Hematopoietic multipotent progenitor cell (in vitro differentiated cells): ENCODE measurements around the gene SRSF1. TPM values are rescaled to one million over a fixed set of nuclear protein-coding genes. Genes with fewer than 3 reads are reported as not detected.
"Not testable (repeated sequence)": the region's sequence is repeated elsewhere in the genome, so short reads cannot be mapped to it uniquely, and the experiment has no call there.

Experiments
- DNase-seq, 3 donors: peaks; one replicate each; pipeline ENCODE4 v3.0.0-alpha.2; 2011 to 2015; ENCODE audit warnings: low read depth in 2 of 3, low spot score in 2 of 3
- total RNA-seq: library from RNA; depleted of rRNA; stranded (reverse); fragments of >200 nt; gene quantifications from one replicate; pipeline ENCODE4 v1.2.3, GENCODE V29; 2012

Gene SRSF1, protein sequence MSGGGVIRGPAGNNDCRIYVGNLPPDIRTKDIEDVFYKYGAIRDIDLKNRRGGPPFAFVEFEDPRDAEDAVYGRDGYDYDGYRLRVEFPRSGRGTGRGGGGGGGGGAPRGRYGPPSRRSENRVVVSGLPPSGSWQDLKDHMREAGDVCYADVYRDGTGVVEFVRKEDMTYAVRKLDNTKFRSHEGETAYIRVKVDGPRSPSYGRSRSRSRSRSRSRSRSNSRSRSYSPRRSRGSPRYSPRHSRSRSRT
- total RNA-seq, result 316 TPM

DNA sequence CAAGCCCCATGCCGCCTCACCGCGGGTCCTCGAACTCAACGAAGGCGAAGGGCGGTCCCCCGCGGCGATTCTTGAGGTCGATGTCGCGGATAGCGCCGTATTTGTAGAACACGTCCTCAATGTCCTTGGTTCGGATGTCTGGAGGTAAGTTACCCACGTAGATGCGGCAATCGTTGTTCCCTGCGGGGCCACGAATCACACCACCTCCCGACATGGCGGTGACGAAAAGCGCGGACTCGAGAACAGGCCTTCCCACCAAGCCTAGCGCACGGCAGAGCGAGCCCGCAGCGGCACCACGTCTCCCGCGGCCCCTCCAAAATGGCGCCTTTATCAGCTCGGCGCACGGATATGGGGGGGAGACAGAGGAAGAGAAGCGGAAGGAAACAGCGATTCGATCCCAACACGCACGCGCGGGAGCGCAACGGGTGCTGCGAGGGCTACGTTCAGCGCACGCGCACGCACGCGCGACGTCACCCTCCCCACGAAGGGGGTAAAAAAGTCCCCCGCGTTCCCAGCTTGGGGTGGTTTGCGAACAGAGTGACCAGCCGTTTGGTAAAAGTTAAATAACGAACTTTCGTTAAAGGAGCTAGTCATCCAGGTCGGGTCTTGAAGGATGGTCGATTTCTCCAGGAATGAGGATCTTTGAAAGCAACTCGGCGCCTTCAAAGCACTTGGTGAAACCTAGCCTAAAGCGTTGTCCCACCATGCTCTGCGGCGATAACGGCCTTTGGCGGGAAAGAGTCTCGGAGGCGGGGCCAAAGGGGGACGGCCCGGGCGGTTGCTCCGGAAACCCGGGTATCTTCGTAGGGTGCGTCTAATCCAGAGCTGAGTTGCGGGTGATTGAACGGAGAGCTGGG, at the start of gene SRSF1:
SRSF1 (minus strand) TSS at position 323 of the 857 bp plus-strand sequence; CDS start at position 214, 109 bp downstream.
- DNase-seq, result peak; percentile 99

DNA sequence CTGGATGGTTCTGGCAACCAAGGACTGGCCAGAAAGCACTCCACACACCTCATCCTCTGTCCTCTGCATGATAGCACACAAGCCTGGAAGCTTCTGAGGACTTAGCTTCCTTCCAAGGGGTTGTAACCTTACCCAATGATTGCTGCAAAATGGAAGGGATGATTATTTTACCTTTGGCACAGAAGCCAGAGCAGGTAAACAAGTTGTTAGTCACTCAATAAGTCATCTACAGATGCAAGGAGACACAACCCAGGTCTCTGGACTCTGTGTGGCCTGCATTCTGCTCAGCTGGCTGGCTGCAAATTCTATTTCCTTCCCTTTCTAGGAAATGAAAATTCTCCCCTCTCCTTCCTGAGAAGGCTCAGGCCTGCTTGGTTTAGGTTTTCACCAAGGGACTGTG, 49.4 kb upstream of the SRSF1 start:
- no peak for DNase-seq

DNA sequence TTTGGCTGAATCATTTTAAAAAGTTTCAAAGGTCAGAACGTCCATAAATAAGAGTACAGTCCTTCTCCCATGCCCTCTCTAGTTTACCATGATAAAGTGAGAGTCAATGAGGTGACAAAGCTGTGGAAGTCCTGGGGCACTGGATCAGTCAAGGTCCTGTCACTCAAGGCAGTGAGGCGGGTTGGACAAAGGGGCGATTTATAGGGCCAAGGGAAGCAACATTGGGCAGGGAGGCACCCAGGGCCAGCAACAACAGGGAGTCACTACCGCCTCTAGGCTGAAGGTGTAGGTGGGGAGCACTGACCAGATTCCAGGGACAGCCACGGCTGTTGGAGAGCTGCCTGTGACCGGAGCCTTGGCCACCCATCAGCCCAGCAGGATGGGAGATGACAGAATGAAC, 47.6 kb upstream of the SRSF1 start:
- no peak for DNase-seq

DNA sequence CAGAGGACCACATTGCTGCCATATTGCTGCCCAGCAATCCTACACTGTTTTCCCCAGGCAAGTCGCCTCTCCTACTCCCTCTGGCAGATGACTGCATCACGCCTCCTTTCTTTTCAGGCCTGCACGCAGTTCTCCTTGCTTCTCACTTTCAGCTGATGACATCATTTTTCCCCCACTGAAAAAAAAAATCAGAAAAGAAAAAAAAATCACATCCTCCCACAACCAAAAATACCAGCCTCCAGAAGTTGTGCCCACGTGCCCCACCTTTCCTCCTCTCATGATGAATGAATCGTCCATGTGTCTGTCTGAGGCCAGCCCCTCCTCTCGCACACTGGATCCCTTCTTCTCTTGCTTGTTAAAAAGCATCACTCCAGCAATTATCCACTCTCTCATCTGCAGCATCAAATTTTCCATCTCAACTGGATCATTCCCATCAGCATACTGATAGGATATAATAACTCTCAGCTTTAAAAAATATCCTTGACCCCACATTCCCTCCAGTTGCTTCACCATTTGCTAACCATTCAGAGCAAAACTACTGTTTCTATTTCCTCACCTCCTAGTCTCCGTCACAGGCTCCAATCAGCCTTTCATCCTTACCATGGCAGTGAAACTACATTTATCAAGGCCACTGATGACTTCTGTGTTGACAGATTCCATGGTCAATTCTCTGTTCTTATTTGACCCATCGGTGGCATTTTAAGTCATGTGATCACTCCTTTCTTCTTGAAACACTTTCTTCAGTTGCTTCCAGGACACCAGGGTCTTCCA, 46.1 kb upstream of the SRSF1 start:
- DNase-seq, result no peak

DNA sequence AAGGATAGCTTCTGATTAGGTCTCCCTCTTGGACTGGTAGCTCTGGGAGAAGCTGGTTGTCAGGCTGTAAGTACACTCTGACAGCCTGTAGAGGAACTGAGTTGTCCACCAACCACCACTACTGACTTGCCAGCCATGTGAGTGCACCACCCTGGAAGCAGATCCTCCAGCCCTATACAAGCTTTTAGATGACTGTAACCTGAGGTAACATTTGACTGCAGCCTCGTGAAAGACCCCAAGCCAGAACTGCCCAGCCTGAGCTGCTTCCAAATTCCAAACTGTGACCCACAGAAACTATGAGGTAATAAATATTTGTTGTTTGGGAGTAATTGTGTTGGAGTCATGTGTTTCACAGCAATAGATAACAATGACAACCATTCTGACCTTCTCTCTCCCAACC, 45.4 kb upstream of the SRSF1 start:
- no peak for DNase-seq

DNA sequence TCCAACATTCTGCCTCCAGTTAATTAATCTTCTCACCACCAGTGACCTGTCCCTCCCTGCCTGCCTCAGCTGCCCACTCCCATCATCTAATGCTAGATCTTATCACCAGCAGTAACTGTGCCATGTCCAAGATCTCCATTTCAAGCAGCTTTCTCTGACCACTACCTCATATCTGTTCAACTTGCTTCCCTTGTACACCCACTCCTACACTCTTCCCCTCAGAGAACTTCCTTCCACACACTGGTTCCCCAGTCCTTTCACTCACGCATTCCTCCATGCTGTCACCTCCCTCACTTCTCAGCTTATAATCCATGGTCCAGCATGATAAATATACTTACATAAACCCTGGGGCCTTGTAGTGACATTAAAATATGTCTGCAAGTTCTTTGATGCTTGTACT, 44.4 kb upstream of the SRSF1 start:
- no peak for DNase-seq

DNA sequence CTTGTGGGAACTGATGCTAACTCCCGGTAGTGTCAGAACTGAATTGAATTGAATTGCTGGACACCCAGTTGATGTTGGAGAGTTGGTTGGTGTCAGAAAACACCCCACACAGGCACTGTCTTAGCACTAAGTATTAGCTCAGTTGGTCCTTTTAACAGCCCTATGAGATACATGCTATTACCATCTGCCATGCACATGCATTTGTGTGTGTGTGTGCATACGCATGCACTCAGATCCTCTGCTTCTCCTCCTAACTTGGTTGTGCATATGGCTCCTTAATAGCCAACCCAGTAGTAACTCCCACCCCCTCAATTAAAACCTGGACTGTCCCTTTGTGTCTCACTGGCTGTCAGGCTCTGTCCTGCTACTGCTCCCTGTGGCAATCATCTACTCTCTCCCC, 43.9 kb upstream of the SRSF1 start:
- DNase-seq, result no peak

DNA sequence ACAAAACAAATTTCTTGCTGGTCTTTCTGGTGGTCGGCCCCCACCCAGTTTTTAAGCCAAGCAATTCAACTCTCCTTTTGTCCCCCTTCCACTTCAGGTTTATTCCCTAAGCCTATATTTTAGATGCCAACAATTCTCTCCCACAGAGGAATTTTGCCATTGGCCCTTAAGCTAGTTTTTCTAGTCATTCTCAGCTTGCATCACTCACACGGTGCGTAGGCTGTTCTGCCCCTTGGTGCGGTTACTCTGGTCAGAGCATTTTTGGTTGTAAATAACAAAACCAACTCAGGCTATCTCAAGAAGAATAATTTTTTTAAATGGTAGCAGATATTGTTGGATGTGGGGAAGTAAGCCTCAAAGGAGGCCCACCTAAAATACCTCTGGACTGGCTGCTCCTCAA, 42.5 kb upstream of the SRSF1 start:
- DNase-seq, result no peak

DNA sequence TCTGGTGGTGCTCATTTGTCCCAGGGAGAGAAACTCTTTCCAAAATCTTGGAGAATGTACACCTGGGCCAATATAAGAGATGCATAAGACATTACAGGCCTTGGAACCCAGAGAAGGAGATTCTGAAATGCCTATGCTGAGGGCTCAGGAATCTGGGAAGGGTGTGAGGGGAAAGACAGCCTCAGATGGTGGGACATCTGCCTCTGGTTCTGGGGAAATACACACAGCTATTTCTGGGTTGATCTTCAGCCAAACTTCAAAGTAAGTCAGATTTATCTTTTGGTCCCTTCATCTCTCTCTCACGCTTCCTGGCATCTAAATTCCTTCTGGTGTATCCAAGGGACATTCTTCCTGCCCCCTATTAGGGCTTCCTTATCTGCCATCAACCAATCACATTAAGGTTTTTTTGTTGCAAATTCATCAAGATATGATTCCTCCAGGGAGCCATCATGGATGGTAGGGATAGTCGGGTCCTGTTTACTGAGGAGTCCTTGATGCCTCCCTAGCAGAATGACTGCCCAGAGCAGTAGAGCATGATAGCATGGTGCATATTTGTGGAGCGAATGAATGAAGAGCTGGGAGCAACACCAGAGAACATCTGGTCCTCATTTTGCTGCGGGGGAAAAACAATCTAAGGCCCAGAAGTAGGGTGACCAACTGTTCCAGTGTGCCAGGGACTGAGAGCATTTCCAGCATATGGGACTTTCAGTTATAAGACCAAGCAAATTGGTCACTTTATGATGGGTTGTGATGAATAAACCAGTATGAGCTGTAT, 40.5 kb upstream of the SRSF1 start:
- DNase-seq, result no peak

DNA sequence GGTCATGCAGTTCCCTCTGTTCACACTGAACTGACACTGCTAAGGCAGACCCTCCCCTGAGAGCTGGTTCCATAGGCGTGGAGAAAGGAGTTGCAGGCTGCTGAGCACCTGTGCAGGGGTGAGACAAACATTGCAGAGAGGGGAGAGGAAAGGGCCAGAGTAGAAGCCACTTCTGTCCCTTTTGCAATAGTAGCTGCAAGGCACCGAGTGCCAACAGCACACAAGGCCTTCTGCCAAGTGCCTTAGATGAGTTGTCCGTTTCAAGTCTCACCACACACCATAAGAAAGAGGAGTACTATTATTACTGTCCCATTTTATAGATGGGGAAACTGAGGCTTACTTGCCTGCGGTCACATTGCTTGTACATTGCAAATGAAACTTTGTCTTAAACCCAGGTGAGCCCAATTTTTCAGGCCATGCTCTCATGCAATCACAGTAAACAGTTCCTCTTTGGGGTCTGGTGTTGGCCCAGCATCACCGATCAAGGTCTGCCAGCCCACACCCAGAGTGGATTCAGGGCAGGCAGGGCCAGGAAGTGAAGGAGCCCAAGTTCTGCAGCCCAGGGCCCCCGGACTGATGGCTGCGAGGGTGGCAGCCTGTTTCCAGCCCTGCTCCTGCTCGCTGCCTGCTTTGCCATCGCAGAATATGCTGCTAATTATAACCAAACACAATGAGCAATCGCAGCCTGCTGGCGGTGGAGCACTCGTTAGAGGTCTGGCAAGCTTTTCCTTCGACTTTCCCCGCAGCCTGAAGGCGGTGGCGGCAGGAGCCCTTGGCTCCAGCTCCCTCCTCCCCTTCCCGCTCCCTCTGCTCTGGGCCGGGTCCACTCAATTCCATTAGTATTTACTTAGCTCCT, 39.4 kb upstream of the SRSF1 start:
- DNase-seq, result no peak

DNA sequence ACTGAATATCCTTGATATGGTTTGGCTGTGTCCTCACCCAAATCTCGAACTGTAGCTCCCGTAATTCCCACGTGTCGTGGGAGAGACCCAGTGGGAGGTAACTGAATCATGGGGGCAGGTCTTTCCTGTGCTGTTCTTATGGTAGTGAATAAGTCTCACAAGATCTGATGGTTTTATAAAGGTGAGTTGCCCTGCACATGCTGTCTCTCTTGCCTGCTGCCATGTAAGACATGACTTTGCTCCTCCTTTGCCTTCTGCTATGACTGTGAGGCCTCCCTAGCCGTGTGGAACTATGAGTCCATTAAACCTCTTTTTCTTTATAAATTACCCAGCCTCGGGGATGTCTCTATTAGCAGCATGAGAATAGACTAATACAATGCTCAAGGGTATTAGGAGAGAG, 37.2 kb upstream of the SRSF1 start:
- DNase-seq, result not testable (repeated sequence)

DNA sequence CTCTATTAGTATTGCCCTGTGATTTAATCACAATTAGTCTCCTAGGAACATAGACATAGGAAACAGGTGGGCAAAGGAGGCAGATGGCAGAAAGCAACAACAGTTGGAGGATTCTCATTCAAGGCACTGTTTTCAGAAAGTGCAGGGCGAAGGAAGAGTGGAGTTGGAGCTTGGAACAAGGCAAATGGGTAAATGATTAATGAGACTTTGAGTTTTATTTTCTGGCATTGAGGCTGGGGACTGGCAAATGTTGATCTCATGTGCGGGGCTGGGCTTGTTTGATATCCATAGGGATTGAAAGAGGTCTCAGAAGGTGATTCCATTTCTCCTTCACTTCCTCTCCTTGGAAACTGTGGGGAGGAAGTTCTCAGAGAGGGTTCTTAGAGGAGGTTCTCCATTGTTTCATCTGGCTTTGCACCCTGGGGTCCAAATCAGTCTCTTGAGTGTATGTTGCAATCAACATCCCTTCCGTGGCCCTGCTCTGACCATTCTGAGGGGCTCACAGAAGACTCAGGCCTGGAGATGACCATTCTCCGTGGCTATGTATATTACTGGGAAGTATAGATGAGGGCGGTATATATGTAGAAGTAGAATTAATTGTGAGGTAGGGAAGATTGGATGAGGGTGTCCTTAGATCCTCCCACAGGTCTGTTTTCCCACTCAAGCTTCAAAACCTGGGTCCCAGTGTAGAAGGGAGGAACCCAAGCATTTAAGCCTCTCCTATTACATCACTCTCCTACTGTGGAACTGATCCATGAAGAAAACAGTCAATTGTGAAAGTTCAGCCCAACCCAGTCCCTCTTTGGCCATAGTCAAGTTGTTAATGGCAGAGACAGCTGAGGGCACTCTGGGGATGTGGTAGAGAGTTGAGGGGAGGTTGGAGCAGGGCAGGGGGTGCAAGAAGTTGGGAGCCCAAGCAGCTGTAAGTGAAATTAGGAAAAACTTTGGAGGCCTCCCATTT, 36.5 kb upstream of the SRSF1 start:
- DNase-seq, result no peak

DNA sequence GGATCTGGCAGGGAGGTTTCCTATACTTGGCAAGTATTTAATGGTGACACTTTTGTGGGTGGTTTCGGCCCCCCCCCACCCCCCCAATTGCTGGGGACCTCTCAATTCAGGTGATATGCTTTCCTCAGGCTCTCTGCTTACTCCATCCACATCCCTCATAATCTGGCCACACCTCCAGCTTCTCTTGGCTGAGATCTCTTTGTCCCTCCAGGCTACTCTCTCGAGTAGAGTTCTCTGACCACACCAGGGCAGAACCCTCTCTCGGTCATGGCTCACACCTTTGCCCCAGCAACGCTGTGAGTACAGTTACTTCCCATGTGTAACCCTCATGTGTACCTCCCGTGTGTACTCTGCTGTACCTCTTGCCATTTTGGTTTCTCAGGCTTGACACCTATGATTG, 34.1 kb upstream of the SRSF1 start:
- no peak for DNase-seq

DNA sequence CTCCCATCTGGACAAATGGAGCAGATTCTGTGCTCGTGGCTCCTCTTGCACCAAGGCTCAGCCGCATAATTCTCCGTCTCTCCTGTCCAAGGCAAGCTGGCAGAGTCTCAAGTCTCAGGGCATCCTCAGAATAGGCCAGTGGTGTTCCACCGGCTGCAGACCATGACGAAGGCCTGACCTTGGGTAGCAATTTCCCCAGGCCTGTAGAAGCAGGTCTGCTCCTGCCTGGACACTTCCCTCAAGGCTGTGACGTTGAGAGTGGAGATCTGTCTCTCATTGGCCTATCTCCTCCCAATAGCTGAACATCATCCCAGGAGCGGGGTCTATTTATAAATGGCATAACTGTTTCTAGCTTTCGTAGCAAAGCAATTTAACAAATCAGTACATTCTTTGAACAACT, 33.3 kb upstream of the SRSF1 start:
- DNase-seq, result no peak

DNA sequence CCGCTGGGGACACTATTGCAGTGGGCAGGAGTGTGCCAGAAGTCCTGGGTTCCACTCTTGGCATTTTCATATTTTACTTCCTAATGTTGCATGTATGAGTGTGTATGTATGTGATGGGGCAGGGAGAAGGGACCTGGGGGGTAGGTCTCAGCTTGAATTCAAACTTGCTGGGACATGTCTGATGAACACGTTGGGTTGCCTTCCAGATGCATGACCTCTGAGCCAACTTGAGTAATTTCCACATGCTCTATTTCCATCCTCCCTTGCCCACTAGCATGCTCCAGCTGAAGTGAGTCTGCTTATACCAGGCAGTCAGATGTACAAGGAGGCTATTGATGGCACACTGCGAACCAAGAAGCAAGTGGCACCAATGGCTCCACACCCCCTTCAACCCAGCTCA, 32.9 kb upstream of the SRSF1 start:
- no peak for DNase-seq

DNA sequence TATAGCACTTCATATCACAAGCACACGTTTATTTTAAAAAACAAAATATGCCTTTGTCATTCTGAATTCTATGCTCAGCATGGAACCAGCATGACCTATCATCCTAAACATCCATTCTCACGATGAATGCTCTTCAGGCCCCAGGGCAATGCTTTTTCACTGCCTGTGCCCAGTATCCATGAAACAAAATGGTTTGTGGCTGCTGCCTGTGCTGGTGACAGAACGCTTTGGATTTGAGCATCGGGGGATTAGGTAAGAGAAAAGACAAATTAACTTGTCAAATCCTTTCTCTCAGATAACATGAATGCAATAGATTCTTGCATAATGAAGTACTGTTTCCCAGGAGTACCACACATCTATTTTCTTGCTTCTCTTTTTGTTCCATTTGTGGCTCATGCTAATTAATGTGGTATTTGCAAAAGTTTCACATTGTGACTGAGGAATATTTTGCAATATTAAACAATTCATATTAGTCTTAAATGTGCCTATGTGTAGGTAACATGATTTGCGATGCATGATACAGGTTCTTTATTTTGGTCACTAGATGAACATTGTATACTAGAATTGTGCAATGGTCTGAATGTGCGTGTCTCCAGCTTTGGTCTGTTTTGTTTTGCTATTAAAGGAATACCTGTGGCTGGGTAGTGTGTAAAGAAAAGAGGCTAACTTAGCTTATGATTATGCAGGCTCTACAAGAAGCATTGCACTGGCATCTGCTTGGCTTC, 25.8 kb upstream of the SRSF1 start:
- no peak for DNase-seq

DNA sequence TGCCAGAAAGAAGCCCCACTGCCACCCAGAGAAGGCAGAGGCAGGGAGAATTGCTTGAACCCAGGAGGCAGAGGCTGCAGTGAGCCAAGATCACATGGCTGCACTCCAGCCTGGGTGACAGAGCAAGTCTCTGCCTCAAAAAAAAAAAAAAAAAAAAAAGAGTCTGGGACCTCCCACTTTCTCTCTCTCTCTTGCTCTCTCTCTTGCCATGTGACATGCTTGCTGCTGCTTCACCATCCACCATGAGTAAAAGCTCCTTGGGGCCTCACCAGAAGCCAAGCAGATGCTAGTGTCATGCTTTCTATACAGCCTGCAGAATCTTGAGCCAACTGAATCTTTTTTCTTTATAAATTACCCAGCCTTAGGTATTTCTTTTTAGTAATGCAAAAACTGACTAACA, 21.5 kb upstream of the SRSF1 start:
- DNase-seq, result no peak

DNA sequence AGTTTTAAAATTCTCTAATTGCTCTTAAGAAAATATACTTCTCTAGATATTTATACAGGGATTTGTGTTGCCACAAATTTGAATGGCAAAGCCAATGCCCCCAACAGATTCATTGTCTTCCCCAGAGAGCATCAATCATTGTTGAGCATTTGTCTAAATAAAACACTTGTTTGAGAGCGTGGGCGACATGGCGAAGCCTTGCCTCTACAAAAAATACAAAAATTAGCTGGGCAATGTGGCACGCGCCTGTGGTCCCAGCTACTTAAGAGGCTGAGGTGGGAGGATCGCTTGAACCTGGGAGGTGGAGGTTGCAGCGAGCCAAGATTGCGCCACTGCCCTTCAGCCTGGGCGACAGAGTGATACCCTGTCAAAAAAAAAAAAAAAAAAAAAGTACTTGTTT, 13.4 kb upstream of the SRSF1 start:
- DNase-seq, result no peak
